K562 (cell line): ENCODE data around the gene LCN12. TPM values are rescaled to one million over a fixed set of nuclear protein-coding genes. Genes with fewer than 3 reads are reported as not detected.

Experiments
- ATAC-seq: fragments of 200-7000 bp; cut with Tn5 transposase; 3 replicates; pipeline ENCODE4 v1.9.1; 2020; ENCODE audit warnings: moderate library complexity
- BruUV-seq: library from RNA; stranded (reverse); fragments of 400-500 nt; replicated peaks from 2 replicates; lab custom pipeline; 2021; lab: Mats Ljungman, UMichigan
- CTCF ChIA-PET: fragments of 300-600 bp; formaldehyde crosslinking; extraction: SDS; loops from one replicate; lab custom pipeline; 2021; ENCODE audit warnings: low intra/inter-chr PET ratio; lab: Yijun Ruan, JAX
- POLR2A ChIA-PET: fragments of 300-600, 350-650 bp; sonication (Branson Sonifier 250); formaldehyde crosslinking; extraction: SDS; loops from one replicate; lab custom pipeline; 2021; ENCODE audit warnings: antibody characterized with exemption, inconsistent platforms; lab: Yijun Ruan, JAX
- DNase-seq, 4 experiments: peaks; one replicate each; pipeline versions ENCODE4 v3.0.0 to v3.0.0-alpha.2; 2011 to 2018; ENCODE audit warnings: low spot score in 3 of 4, mixed read lengths in 3 of 4; ENCODE audit errors: extremely low read depth in 1 of 4
- FAIRE-seq: peaks from 2 replicates; lab custom pipeline; 2011; peaks lifted over from hg19 to GRCh38; lab: Jason Lieb, UNC
- H2AFZ ChIP-seq: 2 replicates; pipeline ENCODE4 v1.6.0; 2011; ENCODE audit warnings: low read depth, low read length, control low read depth, inconsistent platforms
- H3K27ac ChIP-seq: fragments of 200-600 bp; 3 replicates; pipeline ENCODE4 v1.8.0; 2011; ENCODE audit warnings: low read depth, mild to moderate bottlenecking, control low read depth, inconsistent platforms, low read length, moderate library complexity, mixed read lengths; ENCODE audit errors: extremely low read depth
- H3K27me3 ChIP-seq, 2 experiments: fragments of 300-600 bp in 1 of 2; 2 replicates in 1 of 2; 3 replicates in 1 of 2; pipeline versions ENCODE4 v1.6.0 to v1.8.0; 2011; ENCODE audit warnings: inconsistent platforms in 2 of 2, low read length in 2 of 2, mild to moderate bottlenecking in 1 of 2, mixed read lengths in 1 of 2, moderate library complexity in 1 of 2; ENCODE audit not compliant: control insufficient read depth in 2 of 2, insufficient read depth in 2 of 2
- H3K36me3 ChIP-seq: fragments of 300-600 bp; 3 replicates; pipeline ENCODE4 v1.8.0; 2011; ENCODE audit warnings: mild to moderate bottlenecking, low read length, inconsistent platforms; ENCODE audit not compliant: control insufficient read depth, insufficient read depth
- H3K4me1 ChIP-seq, 2 experiments: fragments of 200-600 bp in 1 of 2; replicated peaks in 1 of 2; 2 replicates in 1 of 2; 3 replicates in 1 of 2; pipeline versions ENCODE4 v1.5.1 to v1.8.0; 2011; ENCODE audit warnings: inconsistent platforms in 2 of 2, low read length in 2 of 2, mild to moderate bottlenecking in 1 of 2, mixed read lengths in 1 of 2, moderate library complexity in 1 of 2; ENCODE audit not compliant: control insufficient read depth in 2 of 2, insufficient read depth in 2 of 2
- H3K4me2 ChIP-seq: 2 replicates; pipeline ENCODE4 v1.6.1; 2011; ENCODE audit warnings: low read length, control low read depth, inconsistent platforms, mixed read lengths; ENCODE audit not compliant: insufficient read depth
- H3K4me3 ChIP-seq: fragments of 200-600 bp; sonication (generic), shearing (Covaris generic); 2 replicates; pipeline ENCODE4 v1.5.1; 2016; ENCODE audit warnings: control low read depth, inconsistent platforms
- H3K79me2 ChIP-seq: fragments of 200-600 bp; 3 replicates; pipeline ENCODE4 v1.8.0; 2011; ENCODE audit warnings: low read length, inconsistent platforms; ENCODE audit not compliant: control insufficient read depth, insufficient read depth
- H3K9ac ChIP-seq, 2 experiments: 2 replicates each; pipeline versions ENCODE4 v1.6.0 to v1.6.1; 2011; ENCODE audit warnings: low read depth in 2 of 2, low read length in 2 of 2, control low read depth in 1 of 2, inconsistent platforms in 1 of 2, mild to moderate bottlenecking in 1 of 2, mixed read lengths in 1 of 2; ENCODE audit not compliant: insufficient read depth in 1 of 2
- H3K9me1 ChIP-seq: one replicate; pipeline ENCODE4 v1.6.0; 2011; ENCODE audit warnings: inconsistent platforms, mild to moderate bottlenecking, low read length, moderate library complexity; ENCODE audit not compliant: control insufficient read depth, insufficient read depth
- H3K9me3 ChIP-seq: replicated peaks from 2 replicates; pipeline ENCODE4 v1.5.1; 2011; ENCODE audit warnings: low read depth, low read length, inconsistent platforms; ENCODE audit not compliant: control insufficient read depth, insufficient read depth
- H4K20me1 ChIP-seq: replicated peaks from 2 replicates; pipeline ENCODE4 v1.6.1; 2011; ENCODE audit warnings: low read length, inconsistent platforms, mixed read lengths; ENCODE audit not compliant: control insufficient read depth, insufficient read depth
- ARID2 ChIP-seq: fragments of 450-650 bp; IDR thresholded peaks from 2 replicates; pipeline ENCODE4 v1.6.1; 2017; ENCODE audit warnings: antibody characterized with exemption, mild to moderate bottlenecking
- GABPB2 ChIP-seq: fragments of 250-450 bp; sonication (Bioruptor Pico); conservative IDR thresholded peaks from 2 replicates; pipeline ENCODE4 v1.5.1; 2021; ENCODE audit warnings: mild to moderate bottlenecking
- IRF9 ChIP-seq: fragments of 450-650 bp; IDR thresholded peaks from 2 replicates; pipeline ENCODE4 v1.6.1; 2016; ENCODE audit warnings: missing biosample characterization, missing genetic modification characterization
- KLF16 ChIP-seq: IDR thresholded peaks from 2 replicates; pipeline ENCODE4 v1.6.1; 2016; ENCODE audit warnings: antibody characterized with exemption
- PYGO2 ChIP-seq: fragments of 450-650 bp; IDR thresholded peaks from 2 replicates; pipeline ENCODE4 v1.6.1; 2016; ENCODE audit warnings: mild to moderate bottlenecking, missing genetic modification characterization, moderate library complexity, missing compliant biosample characterization
- SMARCC2 ChIP-seq: fragments of 450-650 bp; IDR thresholded peaks from 2 replicates; pipeline ENCODE4 v1.6.1; 2017; ENCODE audit warnings: antibody characterized with exemption, moderate library complexity, mild to moderate bottlenecking, low read depth
- SP1 ChIP-seq: sonication (generic); formaldehyde crosslinking; IDR thresholded peaks from 2 replicates; pipeline ENCODE4 v1.8.1; 2022; ENCODE audit warnings: mild to moderate bottlenecking, missing genetic modification reagents
- ZNF175 ChIP-seq: fragments of 200-800 bp; sonication (Bioruptor generic); IDR thresholded peaks from 2 replicates; pipeline ENCODE4 v1.6.1; 2016; ENCODE audit warnings: low read depth, mild to moderate bottlenecking, missing genetic modification characterization, missing compliant biosample characterization
- ZNF224 ChIP-seq: sonication (generic); formaldehyde crosslinking; IDR thresholded peaks from 2 replicates; pipeline ENCODE4 v1.8.0; 2022; ENCODE audit warnings: mild to moderate bottlenecking, missing genetic modification reagents
- ZNF445 ChIP-seq: fragments of 250-450 bp; sonication (Bioruptor Pico); IDR thresholded peaks from 2 replicates; pipeline ENCODE4 v1.4.0; 2020; ENCODE audit warnings: low read depth, mild to moderate bottlenecking, moderate library complexity
- ZNF57 ChIP-seq: fragments of 450-650 bp; formaldehyde crosslinking; IDR thresholded peaks from 2 replicates; pipeline ENCODE4 v1.4.0; 2020; ENCODE audit warnings: mild to moderate bottlenecking, moderate library complexity
- ZNF668 ChIP-seq: fragments of 250-450 bp; sonication (Bioruptor Pico); IDR thresholded peaks from 2 replicates; pipeline ENCODE4 v1.8.0; 2022; ENCODE audit warnings: mild to moderate bottlenecking, inconsistent platforms
- ZNF766 ChIP-seq: fragments of 200-800 bp; sonication (Bioruptor generic); conservative IDR thresholded peaks from 2 replicates; pipeline ENCODE4 v1.6.1; 2016; ENCODE audit warnings: missing genetic modification characterization, missing compliant biosample characterization
- WGBS: fragments of 100-300 bp; shearing (Covaris generic); methylation state at CpG from one replicate; pipeline ENCODE4 v1.1.6; 2016; ENCODE audit warnings: low coverage, mixed read lengths; ENCODE audit not compliant: insufficient coverage; ENCODE audit errors: missing lambda C conversion rate; 5-methylcytosine and 5-hydroxymethylcytosine counted together
- in situ Hi-C: fragments of 300-500 bp; cut with MboI; formaldehyde crosslinking; loops from 4 replicates; pipeline ENCODE4 v1.15.0; 2018; ENCODE audit warnings: inconsistent platforms, mixed read lengths
- intact Hi-C: fragments of 100-400 bp; cut with micrococcal nuclease; formaldehyde crosslinking; loops from 2 replicates; pipeline ENCODE4 v1.14.2; 2022
- polyA plus RNA-seq, 8 experiments: library from polyadenylated mRNA; depleted of rRNA in 4 of 8; stranded (reverse) in 5 of 8; unstranded in 3 of 8; fragments of >200 nt; fragmentation: Nextera tagmentation in 2 of 8; fragmentation: Illumina TruSeq in 1 of 8; extraction: Ambion mirVana in 2 of 8; extraction: Trizol in 1 of 8; gene quantifications; 2 replicates each; pipeline versions ENCODE4 v1.2.1 to v1.2.3, GENCODE V29; 2011 to 2014; ENCODE audit warnings: inconsistent platforms in 1 of 8, missing spikeins in 1 of 8
- total RNA-seq, 7 experiments: library from RNA; depleted of rRNA in 6 of 7; stranded (reverse); fragments of >200 nt in 6 of 7; fragmentation: Illumina TruSeq in 2 of 7; extraction: Trizol in 2 of 7; gene quantifications; 2 replicates each; pipeline versions ENCODE4 v1.2.1 to v1.2.3, GENCODE V29; 2011 to 2021; ENCODE audit warnings: low replicate concordance in 1 of 7
- TF ChIP-seq, protein P1 (sequence below), 3 experiments: IDR thresholded peaks in 2 of 3; conservative IDR thresholded peaks in 1 of 3; 2 replicates each; pipeline ENCODE4 v1.5.1; 2011 to 2012; ENCODE audit warnings: low read length in 3 of 3, mild to moderate bottlenecking in 3 of 3, control low read depth in 2 of 3, improper control_type of control experiment in 1 of 3, inconsistent platforms in 1 of 3, low read depth in 1 of 3, mixed read lengths in 1 of 3, moderate library complexity in 1 of 3; ENCODE audit not compliant: insufficient read depth in 2 of 3

The LCN12 gene
- total and polyA plus RNA-seq, 9 of the 15 experiments (the other 6 are each of a cell fraction or from before 2014, with no cell fraction given): 0.05 TPM; not detected in 8

DNA sequence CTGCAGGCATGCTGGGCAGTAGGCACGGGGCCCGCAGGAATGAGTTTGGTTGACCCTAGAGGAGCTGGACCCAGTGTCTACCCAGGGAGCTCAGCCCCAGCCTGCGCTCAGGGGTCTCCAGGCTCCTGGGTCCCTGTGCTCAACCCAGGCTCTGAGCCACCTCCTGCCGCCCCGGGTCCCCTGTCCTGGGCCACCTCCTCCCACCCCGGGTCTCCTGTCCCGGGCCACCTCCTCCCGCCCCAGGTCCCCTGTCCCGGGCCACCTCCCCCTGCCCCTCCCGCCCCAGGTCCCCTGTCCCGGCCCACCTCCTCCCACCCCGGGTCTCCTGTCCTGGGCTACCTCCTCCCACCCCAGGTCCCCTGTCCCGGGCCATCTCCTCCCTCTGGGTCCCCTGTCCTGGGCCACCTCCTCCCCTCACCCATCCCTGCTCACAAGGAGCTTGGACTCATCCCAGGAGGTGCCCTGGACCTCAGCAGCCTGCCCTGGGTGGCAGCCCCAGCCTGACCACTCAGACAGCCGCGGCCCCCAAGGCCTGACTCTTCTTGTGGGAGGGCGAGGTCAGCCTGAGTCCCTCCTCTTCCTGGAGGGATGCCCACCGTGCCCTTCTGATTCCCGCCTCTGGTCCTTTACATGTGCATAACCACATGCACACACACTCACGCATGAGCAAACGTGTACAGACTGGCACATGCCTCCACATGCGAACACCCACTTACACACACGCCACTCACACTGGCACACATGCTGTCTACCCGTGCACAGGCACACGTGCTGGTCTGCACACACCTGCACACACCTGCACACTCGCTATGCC, 2.4 kb downstream of the LCN12 start:
- ATAC-seq (no peak), DNase-seq (no peak), FAIRE-seq (no peak)
- intact Hi-C loops (no loop called here), in situ Hi-C loops (no loop called here)
- H2AFZ ChIP-seq: no peak overlapping the region
- no TSS peak for BruUV-seq
- H3K36me3 ChIP-seq: no peaks in the 10 kb centered on the region
- 9% methylated on average over 13 of the region's 25 CpGs for WGBS
- no peaks in the 10 kb centered on the region for H3K9me3 ChIP-seq
- H3K27ac ChIP-seq: no peak overlapping the region
- H4K20me1 ChIP-seq: 0 out of 2 replicates have a peak, but pooled peaks cover 4% of the 10 kb centered on the region
- H3K79me2 ChIP-seq: no peaks in the 10 kb centered on the region
- TF ChIP-seq IRF9 (tag) (no peak), ZNF668 (no peak), ZNF445 (CRISPR knock-in tag) (no peak), ZNF766 (CRISPR knock-in tag) (no peak), SMARCC2 (no peak), PYGO2 (no peak), ZNF175 (CRISPR knock-in tag) (no peak), SP1 (CRISPR knock-in tag) (no peak), ARID2 (no peak), KLF16 (no peak), ZNF57 (CRISPR knock-in tag) (no peak), GABPB2 (CRISPR knock-in tag) (no peak), ZNF224 (CRISPR knock-in tag) (no peak)
- TF ChIP-seq, protein P1, sequence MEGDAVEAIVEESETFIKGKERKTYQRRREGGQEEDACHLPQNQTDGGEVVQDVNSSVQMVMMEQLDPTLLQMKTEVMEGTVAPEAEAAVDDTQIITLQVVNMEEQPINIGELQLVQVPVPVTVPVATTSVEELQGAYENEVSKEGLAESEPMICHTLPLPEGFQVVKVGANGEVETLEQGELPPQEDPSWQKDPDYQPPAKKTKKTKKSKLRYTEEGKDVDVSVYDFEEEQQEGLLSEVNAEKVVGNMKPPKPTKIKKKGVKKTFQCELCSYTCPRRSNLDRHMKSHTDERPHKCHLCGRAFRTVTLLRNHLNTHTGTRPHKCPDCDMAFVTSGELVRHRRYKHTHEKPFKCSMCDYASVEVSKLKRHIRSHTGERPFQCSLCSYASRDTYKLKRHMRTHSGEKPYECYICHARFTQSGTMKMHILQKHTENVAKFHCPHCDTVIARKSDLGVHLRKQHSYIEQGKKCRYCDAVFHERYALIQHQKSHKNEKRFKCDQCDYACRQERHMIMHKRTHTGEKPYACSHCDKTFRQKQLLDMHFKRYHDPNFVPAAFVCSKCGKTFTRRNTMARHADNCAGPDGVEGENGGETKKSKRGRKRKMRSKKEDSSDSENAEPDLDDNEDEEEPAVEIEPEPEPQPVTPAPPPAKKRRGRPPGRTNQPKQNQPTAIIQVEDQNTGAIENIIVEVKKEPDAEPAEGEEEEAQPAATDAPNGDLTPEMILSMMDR (IDR thresholded peaks at IDR 0.05 in 2 of 3, conservative IDR thresholded peaks at IDR 0.05 in 1 of 3; ENCODE audit: insufficient read depth in 2 of 3, low read depth in 1 of 3, low read length in 3 of 3): no peak
- peaks cover 2 to 7% of the 10 kb centered on the region in 2 experiments; a peak in 3 of 5 replicates for H3K27me3 ChIP-seq
- ChIA-PET POLR2A (interaction anchor here (1.0 kb wide), 1 partner anchor 19 kb away, joined by 6 read pairs; no protein-coding TSS in a partner anchor), CTCF (no interaction called here)
- H3K4me3 ChIP-seq: no peak overlapping the region
- no peaks in the 10 kb centered on the region for H3K9me1 ChIP-seq
- no peak overlapping the region for H3K9ac ChIP-seq
- no peak overlapping the region for H3K4me2 ChIP-seq
- peaks cover 0 to 65% of the 10 kb centered on the region in 2 experiments; a peak in 4 of 5 replicates for H3K4me1 ChIP-seq
